Endodermal cell (in vitro differentiated cells): Measurements from ENCODE around the gene LRRC63. TPM values are rescaled to one million over a fixed set of nuclear protein-coding genes. Genes with fewer than 3 reads are reported as not detected.
"Not testable (repeated sequence)": the region's sequence is repeated elsewhere in the genome, so short reads cannot be mapped to it uniquely, and the experiment has no call there.

Experiments used
- DNase-seq: peaks from one replicate; pipeline ENCODE4 v3.0.0-alpha.2; 2017
- H3K27ac ChIP-seq: 2 replicates; pipeline ENCODE4 v1.5.1; 2013; ENCODE audit warnings: mild to moderate bottlenecking, low read depth, low read length, moderate library complexity
- H3K27me3 ChIP-seq: 2 replicates; pipeline ENCODE4 v1.6.1; 2013; ENCODE audit warnings: mild to moderate bottlenecking, low read length, moderate library complexity; ENCODE audit not compliant: insufficient read depth, control insufficient read depth, poor library complexity, severe bottlenecking
- H3K36me3 ChIP-seq: 2 replicates; pipeline ENCODE4 v1.7.0; 2013; ENCODE audit warnings: mild to moderate bottlenecking, low read length, moderate library complexity; ENCODE audit not compliant: control insufficient read depth, insufficient read depth
- H3K4me1 ChIP-seq: one replicate; pipeline ENCODE4 v1.7.0; 2013; ENCODE audit warnings: low read length; ENCODE audit not compliant: control insufficient read depth, insufficient read depth
- H3K4me3 ChIP-seq: 2 replicates; pipeline ENCODE4 v1.5.1; 2013; ENCODE audit warnings: mild to moderate bottlenecking, low read length, moderate library complexity
- H3K9ac ChIP-seq: 2 replicates; pipeline ENCODE4 v1.6.1; 2013; ENCODE audit warnings: mild to moderate bottlenecking, low read length, moderate library complexity; ENCODE audit not compliant: poor library complexity, severe bottlenecking; ENCODE audit errors: extremely low read depth
- H3K9me3 ChIP-seq: 2 replicates; pipeline ENCODE4 v1.6.1; 2013; ENCODE audit warnings: mild to moderate bottlenecking, low read length, moderate library complexity; ENCODE audit not compliant: control insufficient read depth
- H3K27ac Mint-ChIP-seq: 2 replicates; pipeline ENCODE4 v1.8.0; 2020; ENCODE audit warnings: mixed read lengths
- H3K27me3 Mint-ChIP-seq: 2 replicates; pipeline ENCODE4 v1.8.0; 2021; ENCODE audit warnings: mild to moderate bottlenecking, mixed read lengths; ENCODE audit not compliant: insufficient read depth
- H3K36me3 Mint-ChIP-seq: 2 replicates; pipeline ENCODE4 v1.8.0; 2020; ENCODE audit warnings: low read depth, mixed read lengths
- H3K4me1 Mint-ChIP-seq: 2 replicates; pipeline ENCODE4 v1.8.0; 2020; ENCODE audit warnings: mixed read lengths
- H3K4me3 Mint-ChIP-seq: 2 replicates; pipeline ENCODE4 v1.8.0; 2020; ENCODE audit warnings: mild to moderate bottlenecking, moderate library complexity, mixed read lengths
- H3K9me3 Mint-ChIP-seq: 2 replicates; pipeline ENCODE4 v1.8.0; 2020; ENCODE audit warnings: mild to moderate bottlenecking, mixed read lengths
- CTCF ChIP-seq: fragments of 200-600 bp; sonication (generic); conservative IDR thresholded peaks from 2 replicates; pipeline ENCODE4 v1.5.0; 2021; ENCODE audit warnings: antibody characterized with exemption, mild to moderate bottlenecking
- WGBS, 2 experiments: methylation state at CpG; one replicate each; pipeline versions ENCODE4 v1.1.5 to v1.1.7; 2013; ENCODE audit warnings: missing lambda C conversion rate in 2 of 2, mixed read lengths in 1 of 2; ENCODE audit not compliant: insufficient coverage in 1 of 2, insufficient read length in 1 of 2; 5-methylcytosine and 5-hydroxymethylcytosine counted together
- long read RNA-seq, 4 experiments: library from polyadenylated mRNA in 2 of 4; library from RNA in 1 of 4; library from capped mRNA in 1 of 4; stranded (forward) in 3 of 4; unstranded in 1 of 4; transcript quantifications; one replicate each; pipeline ENCODE4 v2.0.0, GENCODE V29; 2020 to 2021; ENCODE audit warnings: inconsistent platforms in 1 of 4
- polyA plus RNA-seq, 2 experiments: library from polyadenylated mRNA; stranded (reverse); fragments of 50-300 nt; gene quantifications; one replicate each; pipeline ENCODE4 v1.2.3, GENCODE V29; 2013
- total RNA-seq, 2 donors: library from RNA; stranded (reverse); fragmentation: NEBNext Ultra II Directional in 1 of 2; extraction: Animal tissue kit (Norgen Biotek cat#: 25700) in 1 of 2; gene quantifications; 2 replicates in 1 of 2; 3 replicates in 1 of 2; pipeline ENCODE4 v1.2.1, GENCODE V29; 2021

The LRRC63 gene
- total RNA-seq = not detected
- polyA plus RNA-seq (2013, experiment 1 of 2) = 0.25 TPM
- 0.12 TPM for polyA plus RNA-seq (2013, experiment 2 of 2)
- long read RNA-seq, experiment 1 = 0 reads
- long read RNA-seq, experiment 2 = 0 reads
- long read RNA-seq, experiment 3, partial matches to known transcripts = 1 of 1 reads
- long read RNA-seq, experiment 3, other reads (novel, unspliced or antisense) = 0 of 1 reads
- long read RNA-seq, experiment 4 = 0 reads

- Mint-ChIP-seq H3K27me3 (peaks cover 31% of the 10 kb centered on the region), H3K27ac (no peak within 1 kb of the TSS), H3K4me1 (peaks cover 11% of the 10 kb centered on the region), H3K9me3 (peaks cover 12% of the 10 kb centered on the region), H3K4me3 (peak within 1 kb of the TSS; percentile 58), H3K36me3 (no peaks in the 10 kb centered on the region)
- peak; percentile 88 for DNase-seq
- H3K27ac ChIP-seq = no peak within 1 kb of the TSS
- H3K27me3 ChIP-seq = peaks cover 21% of the 10 kb centered on the region
- TF ChIP-seq CTCF = peak; percentile 19
- peak within 1 kb of the TSS; percentile 77 for H3K4me3 ChIP-seq
- WGBS, 2 experiments = 18 to 49% methylated on average over 21 to 52 of the region's 53 CpGs
- no peak within 1 kb of the TSS for H3K9ac ChIP-seq
- no peaks in the 10 kb centered on the region for H3K9me3 ChIP-seq
- H3K4me1 ChIP-seq = no peaks in the 10 kb centered on the region
- H3K36me3 ChIP-seq = no peaks in the 10 kb centered on the region
These were observed at the start of gene LRRC63 for GRCh38 chr13:46211483-46212351. TSS of gene LRRC63 (plus strand) at chr13:46211928. CDS start at chr13:46213035, 1,107 bp downstream.

GRCh38 chr13:46162741-46163140 is 49.0 kb upstream of the LRRC63 start:
- H3K4me3 Mint-ChIP-seq, H3K4me1 Mint-ChIP-seq, H3K27ac Mint-ChIP-seq, DNase-seq, H3K4me1 ChIP-seq, H3K27me3 Mint-ChIP-seq, H3K9ac ChIP-seq, H3K36me3 ChIP-seq, H3K4me3 ChIP-seq, H3K27me3 ChIP-seq, H3K27ac ChIP-seq, H3K36me3 Mint-ChIP-seq: not testable (repeated sequence)
- 95 to 100% methylated on average over 5 to 36 of the region's 36 CpGs for WGBS, 2 experiments
- H3K9me3 ChIP-seq = peaks cover 12% of the 10 kb centered on the region
- peaks cover 13% of the 10 kb centered on the region for H3K9me3 Mint-ChIP-seq

GRCh38 chr13:46164661-46165060 is 47.1 kb upstream of the LRRC63 start:
- Histone ChIP-seq H3K27ac (no peak overlapping the region), H3K9me3 (peaks cover 12% of the 10 kb centered on the region), H3K9ac (no peak overlapping the region), H3K27me3 (no peaks in the 10 kb centered on the region), H3K36me3 (no peaks in the 10 kb centered on the region), H3K4me3 (no peak overlapping the region), H3K4me1 (no peaks in the 10 kb centered on the region)
- TF ChIP-seq CTCF = no peak
- Mint-ChIP-seq H3K4me3 (no peak overlapping the region), H3K27me3 (peaks cover 5% of the 10 kb centered on the region), H3K9me3 (peaks cover 13% of the 10 kb centered on the region), H3K4me1 (peaks cover 1% of the 10 kb centered on the region), H3K27ac (no peak overlapping the region), H3K36me3 (no peaks in the 10 kb centered on the region)
- no peak for DNase-seq
